GM12892 (cell line): ENCODE results near the gene OR1B1.

Source experiments
- DNase-seq: peaks from one replicate; pipeline ENCODE4 v3.0.0; 2011; ENCODE audit not compliant: insufficient read length
- FAIRE-seq: peaks from 2 replicates; lab custom pipeline; 2011; peaks lifted over from hg19 to GRCh38; lab: Jason Lieb, UNC
- POLR2A ChIP-seq: IDR thresholded peaks from 2 replicates; pipeline ENCODE4 v1.6.1; 2011; ENCODE audit warnings: low read depth, low read length, control low read depth
- POLR2AphosphoS5 ChIP-seq: IDR thresholded peaks from 2 replicates; pipeline ENCODE4 v1.6.1; 2011; ENCODE audit warnings: low read depth, low read length, control low read depth
- TAF1 ChIP-seq: IDR thresholded peaks from 2 replicates; pipeline ENCODE4 v1.6.1; 2011; ENCODE audit warnings: low read depth, mild to moderate bottlenecking, control low read depth, low read length, borderline replicate concordance

Gene OR1B1

DNA sequence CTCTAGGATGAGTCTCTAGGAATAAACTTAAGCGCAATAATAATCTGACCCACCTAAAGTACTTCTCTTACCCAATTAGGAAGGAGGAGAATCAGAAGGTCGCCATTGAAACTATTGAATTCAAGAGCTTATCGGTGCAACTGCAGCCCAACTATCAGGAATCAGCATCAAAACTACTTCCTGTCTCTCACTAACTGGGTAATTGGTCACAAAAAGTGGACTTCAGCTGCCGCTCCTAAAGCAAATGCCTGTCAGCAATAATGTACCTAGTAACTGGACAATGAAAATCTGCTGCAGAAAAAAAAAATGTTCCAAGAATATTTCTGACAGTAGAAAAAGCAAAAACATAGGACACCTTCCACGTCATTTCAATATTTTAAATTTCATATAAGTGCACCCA is 77.6 kb downstream of the OR1B1 start:
- no peak for TF ChIP-seq POLR2AphosphoS5
- TF ChIP-seq TAF1, result no peak
- TF ChIP-seq POLR2A, result no peak

More for the DNA sequence above, 77.6 kb downstream of the OR1B1 start:
- no peak for FAIRE-seq
- DNase-seq, result no peak
